EH (cell line): ENCODE results near the gene ZFAND2B.

Experiments
- DNase-seq: peaks from one replicate; pipeline ENCODE4 v3.0.0-alpha.2; 2015; ENCODE audit warnings: low read depth

ZFAND2B gene

GRCh38 chr2:219204425-219205164 lies 2.0 kb upstream of the ZFAND2B start:
- no peak for DNase-seq

- no peak for DNase-seq
These were observed 1.4 kb upstream of the ZFAND2B start for GRCh38 chr2:219205165-219205538.

GRCh38 chr2:219205981-219206327 lies 628 bp upstream of the ZFAND2B start:
- DNase-seq, result no peak

GRCh38 chr2:219207134-219207883 lies 727 bp downstream of the ZFAND2B start:
- no peak for DNase-seq

GRCh38 chr2:219207884-219208740 lies 1.5 kb downstream of the ZFAND2B start:
- DNase-seq, result peak; percentile 66

GRCh38 chr2:219209236-219210195 lies 2.9 kb downstream of the ZFAND2B start:
- no peak for DNase-seq

GRCh38 chr2:219210196-219210885 lies 3.8 kb downstream of the ZFAND2B start:
- DNase-seq, result no peak

GRCh38 chr2:219210886-219211362 lies 4.3 kb downstream of the ZFAND2B start:
- DNase-seq, result no peak

GRCh38 chr2:219213026-219213415 lies 6.4 kb downstream of the ZFAND2B start:
- no peak for DNase-seq

- DNase-seq, result no peak
These were observed 7.0 kb downstream of the ZFAND2B start for GRCh38 chr2:219213486-219214071.

- no peak for DNase-seq
These were observed 7.6 kb downstream of the ZFAND2B start for GRCh38 chr2:219214141-219214540.

GRCh38 chr2:219214786-219215185 lies 8.2 kb downstream of the ZFAND2B start:
- no peak for DNase-seq

- DNase-seq, result no peak
These were observed 9.4 kb downstream of the ZFAND2B start for GRCh38 chr2:219215871-219216534.

GRCh38 chr2:219216535-219216915 lies 9.9 kb downstream of the ZFAND2B start:
- no peak for DNase-seq

GRCh38 chr2:219218217-219218731 lies 11.7 kb downstream of the ZFAND2B start:
- DNase-seq, result peak; percentile 85

GRCh38 chr2:219218732-219219701 lies 12.4 kb downstream of the ZFAND2B start, which contains the start of gene ABCB6:
TSS of gene ABCB6 (minus strand) at chr2:219218958. CDS start at chr2:219218673, 285 bp downstream.
- peak; percentile 95 for DNase-seq

GRCh38 chr2:219219784-219220532 lies 13.4 kb downstream of the ZFAND2B start:
- DNase-seq, result no peak
